ENCODE data around the gene PRSS50.

PRSS50 gene

GRCh38 chr3:46693038-46693891 lies 24.4 kb downstream of the PRSS50 start, which contains the start of gene ALS2CL:
TSS of gene ALS2CL (minus strand) at chr3:46693679. CDS start at chr3:46689440, 4,239 bp downstream.
- Histone ChIP-seq H4K20me1 (ENCODE audit: insufficient read depth, low read length) (no peaks in the 10 kb centered on the region), H3K4me3 (ENCODE audit: low read depth in 1 of 2, low read length in 2 of 2) (no peak within 1 kb of the TSS), H3K4me2 (ENCODE audit: insufficient read depth, low read length) (no peak within 1 kb of the TSS), H3K79me2 (ENCODE audit: insufficient read depth, low read length) (no peaks in the 10 kb centered on the region), H3K4me1 (ENCODE audit: insufficient read depth, low read length) (peaks cover 27% of the 10 kb centered on the region), H3K9me3 (ENCODE audit: insufficient read depth, low read length, severe bottlenecking) (no peaks in the 10 kb centered on the region), H3K36me3 (ENCODE audit: insufficient read depth, low read length) (no peaks in the 10 kb centered on the region), H3K27me3 (ENCODE audit: insufficient read depth, low read length, poor library complexity) (no peaks in the 10 kb centered on the region), H3K27ac (ENCODE audit: low read length) (peak within 1 kb of the TSS; percentile 84), H3K9ac (ENCODE audit: low read depth, low read length) (peak within 1 kb of the TSS; percentile 41), H2AFZ (ENCODE audit: low read depth, low read length) (peak within 1 kb of the TSS; percentile 75)
- TF ChIP-seq CTCF (IDR thresholded peaks at IDR 0.05; ENCODE audit: borderline replicate concordance, extremely low read depth, low read length, poor library complexity, severe bottlenecking) (no peak), EZH2 (IDR thresholded peaks at IDR 0.05; ENCODE audit: borderline replicate concordance, low read depth, low read length, severe bottlenecking) (no peak)
- ATAC-seq (ENCODE audit: insufficient read depth, low read depth) (no peak), DNase-seq (no peak)

GRCh38 chr3:46692566-46692990 lies 25.1 kb downstream of the PRSS50 start:
- ATAC-seq (ENCODE audit: insufficient read depth, low read depth) (no peak), DNase-seq (no peak)
- no peak overlapping the region for H3K4me3 ChIP-seq (ENCODE audit: low read depth in 1 of 2, low read length in 2 of 2)
- TF ChIP-seq EZH2 (IDR thresholded peaks at IDR 0.05; ENCODE audit: borderline replicate concordance, low read depth, low read length, severe bottlenecking), result no peak
- no peak for TF ChIP-seq CTCF (IDR thresholded peaks at IDR 0.05; ENCODE audit: borderline replicate concordance, extremely low read depth, low read length, poor library complexity, severe bottlenecking)
- no peak overlapping the region for H3K27ac ChIP-seq (ENCODE audit: low read length)
- no peaks in the 10 kb centered on the region for H3K27me3 ChIP-seq (ENCODE audit: insufficient read depth, low read length, poor library complexity)
- peaks cover 27% of the 10 kb centered on the region for H3K4me1 ChIP-seq (ENCODE audit: insufficient read depth, low read length)
- no peaks in the 10 kb centered on the region for H4K20me1 ChIP-seq (ENCODE audit: insufficient read depth, low read length)
- H3K79me2 ChIP-seq (ENCODE audit: insufficient read depth, low read length), result no peaks in the 10 kb centered on the region
- no peaks in the 10 kb centered on the region for H3K9me3 ChIP-seq (ENCODE audit: insufficient read depth, low read length, severe bottlenecking)
- no peak overlapping the region for H3K9ac ChIP-seq (ENCODE audit: low read depth, low read length)
- H2AFZ ChIP-seq (ENCODE audit: low read depth, low read length), result no peak overlapping the region
- H3K4me2 ChIP-seq (ENCODE audit: insufficient read depth, low read length), result no peak overlapping the region
- H3K36me3 ChIP-seq (ENCODE audit: insufficient read depth, low read length), result no peaks in the 10 kb centered on the region

- H3K9ac ChIP-seq (ENCODE audit: low read depth, low read length), result no peak overlapping the region
- H3K4me2 ChIP-seq (ENCODE audit: insufficient read depth, low read length), result no peak overlapping the region
Observed at GRCh38 chr3:46690798-46691197, 26.9 kb downstream of the PRSS50 start.

More at GRCh38 chr3:46690798-46691197, 26.9 kb downstream of the PRSS50 start:
- H2AFZ ChIP-seq (ENCODE audit: low read depth, low read length), result no peak overlapping the region
- peaks cover 21% of the 10 kb centered on the region for H3K4me1 ChIP-seq (ENCODE audit: insufficient read depth, low read length)
- no peak for DNase-seq
- no peak overlapping the region for H3K4me3 ChIP-seq (ENCODE audit: low read depth in 1 of 2, low read length in 2 of 2)
- no peaks in the 10 kb centered on the region for H3K79me2 ChIP-seq (ENCODE audit: insufficient read depth, low read length)
- TF ChIP-seq CTCF (IDR thresholded peaks at IDR 0.05; ENCODE audit: borderline replicate concordance, extremely low read depth, low read length, poor library complexity, severe bottlenecking) (no peak), EZH2 (IDR thresholded peaks at IDR 0.05; ENCODE audit: borderline replicate concordance, low read depth, low read length, severe bottlenecking) (no peak)
- no peak overlapping the region for H3K27ac ChIP-seq (ENCODE audit: low read length)
- ATAC-seq (ENCODE audit: insufficient read depth, low read depth), result no peak
- no peaks in the 10 kb centered on the region for H3K9me3 ChIP-seq (ENCODE audit: insufficient read depth, low read length, severe bottlenecking)
- H3K27me3 ChIP-seq (ENCODE audit: insufficient read depth, low read length, poor library complexity), result no peaks in the 10 kb centered on the region
- no peaks in the 10 kb centered on the region for H3K36me3 ChIP-seq (ENCODE audit: insufficient read depth, low read length)
- no peaks in the 10 kb centered on the region for H4K20me1 ChIP-seq (ENCODE audit: insufficient read depth, low read length)
